Measurements from ENCODE around the gene APC. TPM values are rescaled to one million over a fixed set of nuclear protein-coding genes. Genes with fewer than 3 reads are reported as not detected.

APC gene
- total and polyA plus RNA-seq, 2 of the 8 experiments (the other 6 are each of a cell fraction or from before 2014, with no cell fraction given) = 6.8 to 41.9 TPM

- TF ChIP-seq HDAC2 (IDR thresholded peaks at IDR 0.05; ENCODE audit: borderline replicate concordance in 1 of 2, low read depth in 2 of 2, low read length in 2 of 2) = no peak
Measured at GRCh38 chr5:112870966-112871365, 133.3 kb downstream of the APC start (continued).
